Measurements from ENCODE around the gene DDX49. TPM values are rescaled to one million over a fixed set of nuclear protein-coding genes. Genes with fewer than 3 reads are reported as not detected.

The DDX49 gene
- total RNA-seq, 1 donor from 2014 or later, result 54.9 TPM

GRCh38 chr19:18883526-18884304 is 35.8 kb upstream of the DDX49 start:
- TF ChIP-seq CTCF (conservative IDR thresholded peaks at IDR 0.05), result no peak

GRCh38 chr19:18886972-18887371 is 32.5 kb upstream of the DDX49 start:
- peak overlapping the region; percentile 78 for H3K27ac Mint-ChIP-seq (ENCODE audit: unreplicated experiment)
- no peak for DNase-seq (ENCODE audit: low read depth, low spot score)
- no peaks in the 10 kb centered on the region for H3K4me1 Mint-ChIP-seq
- H3K36me3 Mint-ChIP-seq (ENCODE audit: low read depth), result peaks cover 7% of the 10 kb centered on the region
- H3K27me3 Mint-ChIP-seq (ENCODE audit: low read depth), result no peaks in the 10 kb centered on the region
- peak overlapping the region; percentile 19 for H3K4me3 Mint-ChIP-seq
- H3K9me3 Mint-ChIP-seq, result no peaks in the 10 kb centered on the region
- TF ChIP-seq CTCF (conservative IDR thresholded peaks at IDR 0.05), result no peak

More at GRCh38 chr19:18883526-18884304, 35.8 kb upstream of the DDX49 start:
- peaks cover 17% of the 10 kb centered on the region for H3K36me3 Mint-ChIP-seq (ENCODE audit: low read depth)
- no peaks in the 10 kb centered on the region for H3K27me3 Mint-ChIP-seq (ENCODE audit: low read depth)
- H3K9me3 Mint-ChIP-seq, result no peaks in the 10 kb centered on the region
- no peak overlapping the region for H3K4me3 Mint-ChIP-seq
- H3K4me1 Mint-ChIP-seq, result no peaks in the 10 kb centered on the region
- no peak for DNase-seq (ENCODE audit: low read depth, low spot score)
- H3K27ac Mint-ChIP-seq (ENCODE audit: unreplicated experiment), result no peak overlapping the region

GRCh38 chr19:18889949-18890745 is 29.4 kb upstream of the DDX49 start:
- no peak for TF ChIP-seq CTCF (conservative IDR thresholded peaks at IDR 0.05)
- Mint-ChIP-seq H3K27ac (ENCODE audit: unreplicated experiment) (no peak overlapping the region), H3K4me3 (peak overlapping the region; percentile 8), H3K4me1 (peaks cover 5% of the 10 kb centered on the region), H3K9me3 (no peaks in the 10 kb centered on the region), H3K27me3 (ENCODE audit: low read depth) (no peaks in the 10 kb centered on the region), H3K36me3 (ENCODE audit: low read depth) (peaks cover 4% of the 10 kb centered on the region)
- no peak for DNase-seq (ENCODE audit: low read depth, low spot score)

- no peaks in the 10 kb centered on the region for H3K36me3 Mint-ChIP-seq (ENCODE audit: low read depth)
- no peak for TF ChIP-seq CTCF (conservative IDR thresholded peaks at IDR 0.05)
- H3K4me1 Mint-ChIP-seq, result peaks cover 12% of the 10 kb centered on the region
- peak overlapping the region; percentile 68 for H3K4me3 Mint-ChIP-seq
- no peaks in the 10 kb centered on the region for H3K9me3 Mint-ChIP-seq
- peaks cover 6% of the 10 kb centered on the region for H3K27me3 Mint-ChIP-seq (ENCODE audit: low read depth)
- no peak overlapping the region for H3K27ac Mint-ChIP-seq (ENCODE audit: unreplicated experiment)
- no peak for DNase-seq (ENCODE audit: low read depth, low spot score)
These were observed 25.8 kb upstream of the DDX49 start for GRCh38 chr19:18893587-18894253.

GRCh38 chr19:18894254-18895037 is 25.1 kb upstream of the DDX49 start:
- Mint-ChIP-seq H3K4me3 (peak overlapping the region; percentile 92), H3K4me1 (peaks cover 12% of the 10 kb centered on the region), H3K9me3 (no peaks in the 10 kb centered on the region), H3K36me3 (ENCODE audit: low read depth) (no peaks in the 10 kb centered on the region), H3K27ac (ENCODE audit: unreplicated experiment) (peak overlapping the region; percentile 84), H3K27me3 (ENCODE audit: low read depth) (peaks cover 6% of the 10 kb centered on the region)
- peak; percentile 56 for DNase-seq (ENCODE audit: low read depth, low spot score)
- TF ChIP-seq CTCF (conservative IDR thresholded peaks at IDR 0.05), result no peak

Measured in neural crest cell (in vitro differentiated cells).